ENCODE measurements around the gene KRTAP5-3.

DNA sequence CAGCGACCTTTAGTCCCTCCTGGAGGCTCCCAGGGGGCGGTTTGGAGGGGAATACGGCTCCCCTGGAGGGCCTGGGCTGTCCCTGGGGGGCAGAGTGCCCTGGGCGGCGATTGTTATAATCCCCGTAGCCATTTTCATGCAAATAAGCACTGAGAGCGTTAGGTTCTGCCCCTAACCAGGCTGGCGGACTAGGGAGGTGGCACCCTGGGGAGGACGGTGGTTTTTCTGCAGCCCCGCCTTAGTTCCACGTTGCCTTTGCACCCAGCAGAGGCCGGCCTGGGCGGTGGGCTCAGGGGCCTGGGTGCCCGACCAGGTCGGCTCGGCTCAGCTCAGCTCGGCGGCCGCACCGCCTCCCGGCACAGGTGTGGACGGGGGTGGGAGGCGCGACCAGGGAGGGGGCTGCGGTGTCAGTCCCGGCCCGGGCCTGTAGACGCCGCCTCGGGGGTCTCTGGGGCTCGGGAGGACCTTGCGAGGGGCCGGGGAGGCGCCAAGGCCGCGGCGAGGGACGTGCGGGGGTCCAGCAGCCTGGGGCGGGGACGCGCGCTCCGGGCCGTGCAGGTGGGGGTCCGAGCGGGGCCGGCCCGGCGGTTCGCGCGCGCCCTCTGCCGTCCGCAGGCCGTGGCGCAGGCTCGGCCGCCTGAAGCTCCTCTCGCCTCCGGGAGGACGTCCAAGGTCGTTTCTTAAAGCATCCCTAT is 33.9 kb downstream of the KRTAP5-3 start:
- TF ChIP-seq RBAK (tag by site-specific recombination; IDR thresholded peaks at IDR 0.05) (no peak), TCF7L2 (IDR thresholded peaks at IDR 0.05; ENCODE audit: borderline replicate concordance, low read depth, low read length) (no peak)

All from HEK293 (cell line).